Measurements from ENCODE around the gene TMC4.
"Not testable (repeated sequence)": the region's sequence is repeated elsewhere in the genome, so short reads cannot be mapped to it uniquely, and the experiment has no call there.

The TMC4 gene

GRCh38 chr19:54178581-54179261 is 5.8 kb upstream of the TMC4 start:
- Mint-ChIP-seq H3K4me1 (ENCODE audit: low read depth) (no peaks in the 10 kb centered on the region), H3K4me3 (no peak overlapping the region), H3K27me3 (no peaks in the 10 kb centered on the region), H3K9me3 (ENCODE audit: low read depth) (no peaks in the 10 kb centered on the region), H3K36me3 (peaks cover 4% of the 10 kb centered on the region), H3K27ac (no peak overlapping the region)

- Mint-ChIP-seq H3K4me3 (no peak overlapping the region), H3K36me3 (peaks cover 4% of the 10 kb centered on the region), H3K9me3 (ENCODE audit: low read depth) (no peaks in the 10 kb centered on the region), H3K27me3 (no peaks in the 10 kb centered on the region), H3K4me1 (ENCODE audit: low read depth) (peaks cover 2% of the 10 kb centered on the region), H3K27ac (no peak overlapping the region)
Observed at GRCh38 chr19:54173951-54174834, 1.2 kb upstream of the TMC4 start.

- H3K4me3 Mint-ChIP-seq, result no peak overlapping the region
- no peak overlapping the region for H3K27ac Mint-ChIP-seq
- peaks cover 4% of the 10 kb centered on the region for H3K4me1 Mint-ChIP-seq (ENCODE audit: low read depth)
- no peaks in the 10 kb centered on the region for H3K9me3 Mint-ChIP-seq (ENCODE audit: low read depth)
- peaks cover 3% of the 10 kb centered on the region for H3K36me3 Mint-ChIP-seq
- no peaks in the 10 kb centered on the region for H3K27me3 Mint-ChIP-seq
Observed at GRCh38 chr19:54173359-54173699, 369 bp upstream of the TMC4 start.

GRCh38 chr19:54171736-54172431 is 1.1 kb downstream of the TMC4 start:
- not testable (repeated sequence) for H3K27ac Mint-ChIP-seq; H3K4me1 Mint-ChIP-seq (ENCODE audit: low read depth); H3K27me3 Mint-ChIP-seq; H3K4me3 Mint-ChIP-seq; H3K36me3 Mint-ChIP-seq; H3K9me3 Mint-ChIP-seq (ENCODE audit: low read depth)

GRCh38 chr19:54169149-54169740 is 3.7 kb downstream of the TMC4 start:
- Mint-ChIP-seq H3K9me3 (ENCODE audit: low read depth) (no peaks in the 10 kb centered on the region), H3K4me1 (ENCODE audit: low read depth) (peaks cover 12% of the 10 kb centered on the region), H3K27ac (no peak overlapping the region), H3K27me3 (no peaks in the 10 kb centered on the region), H3K4me3 (no peak overlapping the region), H3K36me3 (no peaks in the 10 kb centered on the region)

GRCh38 chr19:54168174-54168917 is 4.6 kb downstream of the TMC4 start:
- Mint-ChIP-seq H3K9me3 (ENCODE audit: low read depth) (no peaks in the 10 kb centered on the region), H3K27ac (no peak overlapping the region), H3K4me1 (ENCODE audit: low read depth) (peaks cover 17% of the 10 kb centered on the region), H3K36me3 (no peaks in the 10 kb centered on the region), H3K4me3 (no peak overlapping the region), H3K27me3 (no peaks in the 10 kb centered on the region)

GRCh38 chr19:54165222-54165621 is 7.7 kb downstream of the TMC4 start:
- Mint-ChIP-seq H3K27me3 (no peaks in the 10 kb centered on the region), H3K27ac (no peak overlapping the region), H3K36me3 (no peaks in the 10 kb centered on the region), H3K4me1 (ENCODE audit: low read depth) (peaks cover 39% of the 10 kb centered on the region), H3K9me3 (ENCODE audit: low read depth) (no peaks in the 10 kb centered on the region), H3K4me3 (no peak overlapping the region)

GRCh38 chr19:54164369-54165068 is 8.4 kb downstream of the TMC4 start:
- peaks cover 44% of the 10 kb centered on the region for H3K4me1 Mint-ChIP-seq (ENCODE audit: low read depth)
- H3K36me3 Mint-ChIP-seq, result no peaks in the 10 kb centered on the region
- H3K27ac Mint-ChIP-seq, result no peak overlapping the region
- no peaks in the 10 kb centered on the region for H3K9me3 Mint-ChIP-seq (ENCODE audit: low read depth)
- H3K4me3 Mint-ChIP-seq, result peak overlapping the region; percentile 67
- no peaks in the 10 kb centered on the region for H3K27me3 Mint-ChIP-seq

GRCh38 chr19:54162884-54163283 is 10.1 kb downstream of the TMC4 start:
- Mint-ChIP-seq H3K36me3 (no peaks in the 10 kb centered on the region), H3K9me3 (ENCODE audit: low read depth) (no peaks in the 10 kb centered on the region), H3K4me1 (ENCODE audit: low read depth) (peaks cover 52% of the 10 kb centered on the region), H3K4me3 (peak overlapping the region; percentile 89), H3K27ac (peak overlapping the region; percentile 66), H3K27me3 (no peaks in the 10 kb centered on the region)

- peak overlapping the region; percentile 55 for H3K27ac Mint-ChIP-seq
- H3K36me3 Mint-ChIP-seq, result no peaks in the 10 kb centered on the region
- no peaks in the 10 kb centered on the region for H3K27me3 Mint-ChIP-seq
- H3K4me3 Mint-ChIP-seq, result peak overlapping the region; percentile 89
- peaks cover 52% of the 10 kb centered on the region for H3K4me1 Mint-ChIP-seq (ENCODE audit: low read depth)
- no peaks in the 10 kb centered on the region for H3K9me3 Mint-ChIP-seq (ENCODE audit: low read depth)
Observed at GRCh38 chr19:54162241-54162805, 10.6 kb downstream of the TMC4 start.

- no peaks in the 10 kb centered on the region for H3K9me3 Mint-ChIP-seq (ENCODE audit: low read depth)
- peaks cover 2% of the 10 kb centered on the region for H3K36me3 Mint-ChIP-seq
- H3K4me1 Mint-ChIP-seq (ENCODE audit: low read depth), result peaks cover 61% of the 10 kb centered on the region
- peak overlapping the region; percentile 99 for H3K27ac Mint-ChIP-seq
- H3K4me3 Mint-ChIP-seq, result peak overlapping the region; percentile 99
- H3K27me3 Mint-ChIP-seq, result no peaks in the 10 kb centered on the region
Observed at GRCh38 chr19:54160854-54161253, 12.1 kb downstream of the TMC4 start.

GRCh38 chr19:54160182-54160811 is 12.7 kb downstream of the TMC4 start:
- peaks cover 63% of the 10 kb centered on the region for H3K4me1 Mint-ChIP-seq (ENCODE audit: low read depth)

GRCh38 chr19:54159352-54160181 is 13.4 kb downstream of the TMC4 start, which contains the start of gene LENG1:
TSS of gene LENG1 (minus strand) at chr19:54159721. CDS start at chr19:54159695, 26 bp downstream.
- H3K4me1 Mint-ChIP-seq (ENCODE audit: low read depth), result peaks cover 67% of the 10 kb centered on the region

More at GRCh38 chr19:54160182-54160811, 12.7 kb downstream of the TMC4 start:
- peak overlapping the region; percentile 99 for H3K4me3 Mint-ChIP-seq
- no peaks in the 10 kb centered on the region for H3K9me3 Mint-ChIP-seq (ENCODE audit: low read depth)
- H3K36me3 Mint-ChIP-seq, result peaks cover 2% of the 10 kb centered on the region
- peak overlapping the region; percentile 99 for H3K27ac Mint-ChIP-seq
- H3K27me3 Mint-ChIP-seq, result no peaks in the 10 kb centered on the region

More at GRCh38 chr19:54159352-54160181, 13.4 kb downstream of the TMC4 start, which contains the start of gene LENG1:
- peak within 1 kb of the TSS; percentile 99 for H3K27ac Mint-ChIP-seq
- H3K9me3 Mint-ChIP-seq (ENCODE audit: low read depth), result no peaks in the 10 kb centered on the region
- H3K4me3 Mint-ChIP-seq, result peak within 1 kb of the TSS; percentile 99
- peaks cover 5% of the 10 kb centered on the region for H3K36me3 Mint-ChIP-seq
- H3K27me3 Mint-ChIP-seq, result no peaks in the 10 kb centered on the region

All from activated naive CD8-positive, alpha-beta T cell (primary cell).